C4-2B (cell line): ENCODE data around the gene SLC9A9.

ENCODE experiments used
- ZFX ChIP-seq: fragments of 450-650 bp; IDR thresholded peaks from 2 replicates; pipeline ENCODE4 v1.6.1; 2017
- TF ChIP-seq, protein P1 (sequence below): fragments of 450-650 bp; conservative IDR thresholded peaks from 2 replicates; pipeline ENCODE4 v1.5.1; 2017; ENCODE audit warnings: mild to moderate bottlenecking

DNA sequence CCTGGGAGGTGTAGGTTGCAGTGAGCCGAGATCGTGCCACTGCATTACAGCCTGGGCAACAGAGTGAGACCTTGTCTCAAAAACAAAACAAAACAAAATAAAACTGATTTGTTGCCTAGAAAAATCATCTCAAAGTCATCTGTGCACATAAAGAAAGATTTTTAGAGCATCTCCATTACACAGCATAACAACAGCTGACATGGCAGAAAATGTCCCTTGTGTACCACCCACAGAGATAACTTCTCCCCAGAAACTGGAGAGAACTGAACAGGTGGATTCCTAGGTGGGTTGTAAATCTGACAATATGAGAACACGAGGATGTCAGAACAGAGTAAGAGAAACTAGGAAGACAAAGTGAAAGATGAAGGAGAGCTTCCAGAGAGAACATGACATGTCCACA lies 207.5 kb downstream of the SLC9A9 start:
- TF ChIP-seq, protein P1, sequence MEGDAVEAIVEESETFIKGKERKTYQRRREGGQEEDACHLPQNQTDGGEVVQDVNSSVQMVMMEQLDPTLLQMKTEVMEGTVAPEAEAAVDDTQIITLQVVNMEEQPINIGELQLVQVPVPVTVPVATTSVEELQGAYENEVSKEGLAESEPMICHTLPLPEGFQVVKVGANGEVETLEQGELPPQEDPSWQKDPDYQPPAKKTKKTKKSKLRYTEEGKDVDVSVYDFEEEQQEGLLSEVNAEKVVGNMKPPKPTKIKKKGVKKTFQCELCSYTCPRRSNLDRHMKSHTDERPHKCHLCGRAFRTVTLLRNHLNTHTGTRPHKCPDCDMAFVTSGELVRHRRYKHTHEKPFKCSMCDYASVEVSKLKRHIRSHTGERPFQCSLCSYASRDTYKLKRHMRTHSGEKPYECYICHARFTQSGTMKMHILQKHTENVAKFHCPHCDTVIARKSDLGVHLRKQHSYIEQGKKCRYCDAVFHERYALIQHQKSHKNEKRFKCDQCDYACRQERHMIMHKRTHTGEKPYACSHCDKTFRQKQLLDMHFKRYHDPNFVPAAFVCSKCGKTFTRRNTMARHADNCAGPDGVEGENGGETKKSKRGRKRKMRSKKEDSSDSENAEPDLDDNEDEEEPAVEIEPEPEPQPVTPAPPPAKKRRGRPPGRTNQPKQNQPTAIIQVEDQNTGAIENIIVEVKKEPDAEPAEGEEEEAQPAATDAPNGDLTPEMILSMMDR, result no peak
- TF ChIP-seq ZFX, result no peak
